OCI-M1 (cell line): ENCODE data around the gene SUGCT.
"Not testable (repeated sequence)": the region's sequence is repeated elsewhere in the genome, so short reads cannot be mapped to it uniquely, and the experiment has no call there.

Experiments used
- DNase-seq: peaks from one replicate; lab custom pipeline; 2025; lab: John Stamatoyannopoulos, UW

The SUGCT gene

DNA sequence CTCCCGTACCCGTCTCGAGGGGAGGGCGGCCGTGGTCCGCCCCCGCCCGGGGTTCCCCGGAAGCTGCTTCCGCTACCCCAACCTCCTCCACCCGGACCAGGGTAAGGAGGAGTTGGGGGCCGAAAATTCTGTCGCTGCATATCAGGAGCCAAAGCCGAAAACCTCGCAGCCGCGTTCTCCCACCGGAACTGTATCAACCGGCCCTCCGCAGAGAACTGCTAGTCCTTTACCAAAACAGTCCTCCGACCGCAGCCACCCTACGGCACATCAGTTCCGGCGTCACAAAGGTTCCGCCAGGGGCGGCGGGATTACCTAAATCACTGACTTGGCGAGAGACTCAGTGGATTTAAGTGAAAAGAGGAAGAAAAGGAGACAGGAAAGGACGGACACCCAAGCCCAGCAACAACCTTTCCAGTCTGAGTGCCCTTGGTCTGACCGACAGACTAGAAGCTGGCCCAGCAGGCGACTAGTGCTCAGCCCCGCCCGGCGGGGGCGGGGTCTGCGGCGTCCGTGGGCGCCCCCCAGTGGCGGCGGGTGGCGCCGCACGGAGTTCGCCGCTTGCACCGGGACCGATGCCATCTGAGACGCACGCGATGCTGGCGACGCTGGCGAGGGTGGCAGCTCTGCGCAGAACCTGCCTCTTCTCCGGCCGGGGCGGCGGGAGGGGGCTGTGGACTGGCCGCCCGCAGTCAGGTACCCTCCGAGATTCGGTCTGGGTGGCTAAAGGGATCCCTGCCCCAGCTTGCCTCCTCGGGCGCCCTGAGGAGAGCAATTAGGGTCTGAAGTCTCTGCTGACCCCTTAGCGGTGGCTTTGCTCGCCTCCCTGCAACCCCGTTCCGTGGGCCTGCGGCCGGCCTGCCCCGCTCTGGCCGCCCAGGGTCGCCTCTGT lies at the start of gene SUGCT, which contains the start of gene MPLKIP:
TSS of gene SUGCT (plus strand) at position 578 of the 889 bp plus-strand sequence.
TSS of gene MPLKIP (minus strand) at position 195 of the 889 bp plus-strand sequence. CDS start at position 140, 55 bp downstream.
- peak; percentile 92 for DNase-seq

DNA sequence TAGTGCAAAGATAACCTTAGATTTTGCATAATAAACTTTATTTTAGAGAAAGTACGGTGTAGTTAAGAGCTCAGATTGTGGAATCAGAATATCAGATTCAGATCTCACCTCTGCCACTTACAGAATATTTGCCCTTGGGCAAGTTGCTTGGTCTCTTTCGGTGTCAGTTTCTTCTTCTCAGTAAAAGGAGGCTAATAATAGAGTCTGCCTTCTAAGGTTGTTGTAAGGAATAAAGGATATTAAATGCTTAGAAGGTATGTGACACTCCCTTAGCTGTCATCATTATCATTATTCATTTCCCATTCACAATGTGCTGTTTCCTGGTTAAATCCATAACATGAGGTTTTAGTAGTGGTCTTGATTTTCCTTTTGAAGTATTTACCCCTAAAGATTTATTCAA lies 42.6 kb upstream of the SUGCT start:
- DNase-seq = no peak

DNA sequence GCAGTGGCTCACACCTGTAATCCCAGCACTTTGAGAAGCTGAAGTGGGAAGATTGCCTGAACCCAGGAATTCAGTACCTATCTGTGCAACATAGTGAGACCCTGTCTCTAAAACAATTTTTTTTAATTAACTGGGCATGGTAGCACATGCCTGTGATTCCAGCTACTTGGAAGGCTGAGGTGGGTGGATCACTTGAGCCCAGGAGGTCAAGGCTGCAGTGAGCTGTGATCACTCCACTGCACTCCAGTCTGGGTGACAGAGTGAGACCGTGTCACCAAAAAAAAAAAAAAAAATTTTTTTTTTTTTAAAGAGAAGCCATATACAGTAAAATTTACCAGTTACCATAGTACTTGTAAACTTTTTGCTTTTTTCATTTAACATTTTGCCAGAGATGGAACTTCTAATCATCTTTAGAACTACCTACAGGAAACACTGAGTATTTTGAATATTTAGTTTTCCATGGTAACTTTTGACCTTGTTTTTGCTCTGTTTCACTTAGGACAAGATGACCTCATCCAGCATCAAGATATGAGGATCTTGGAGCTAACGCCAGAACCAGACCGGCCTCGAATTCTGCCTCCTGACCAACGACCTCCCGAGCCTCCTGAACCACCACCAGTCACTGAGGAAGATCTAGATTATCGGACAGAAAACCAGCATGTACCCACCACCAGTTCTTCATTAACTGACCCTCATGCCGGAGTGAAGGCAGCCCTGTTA lies 41.0 kb upstream of the SUGCT start:
- no peak for DNase-seq

DNA sequence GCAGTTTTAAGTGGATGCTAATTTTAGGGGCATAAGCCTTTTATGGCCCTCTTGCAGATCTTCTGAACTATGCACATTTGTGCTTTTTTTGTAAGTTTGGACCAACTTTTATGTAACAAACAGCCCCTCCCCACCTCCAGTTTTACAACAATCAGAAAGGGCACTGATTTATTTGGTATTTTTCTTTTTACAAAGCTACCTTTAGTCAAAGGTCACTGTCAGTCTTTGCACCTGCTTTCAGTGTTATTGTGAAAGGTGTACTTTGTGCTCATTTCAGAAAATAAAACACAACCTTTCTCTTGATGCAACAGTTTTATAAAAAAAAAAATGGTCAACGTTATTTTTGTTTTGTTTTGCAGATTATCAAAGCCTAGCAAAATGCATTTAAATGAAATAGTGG lies 39.6 kb upstream of the SUGCT start:
- no peak for DNase-seq

DNA sequence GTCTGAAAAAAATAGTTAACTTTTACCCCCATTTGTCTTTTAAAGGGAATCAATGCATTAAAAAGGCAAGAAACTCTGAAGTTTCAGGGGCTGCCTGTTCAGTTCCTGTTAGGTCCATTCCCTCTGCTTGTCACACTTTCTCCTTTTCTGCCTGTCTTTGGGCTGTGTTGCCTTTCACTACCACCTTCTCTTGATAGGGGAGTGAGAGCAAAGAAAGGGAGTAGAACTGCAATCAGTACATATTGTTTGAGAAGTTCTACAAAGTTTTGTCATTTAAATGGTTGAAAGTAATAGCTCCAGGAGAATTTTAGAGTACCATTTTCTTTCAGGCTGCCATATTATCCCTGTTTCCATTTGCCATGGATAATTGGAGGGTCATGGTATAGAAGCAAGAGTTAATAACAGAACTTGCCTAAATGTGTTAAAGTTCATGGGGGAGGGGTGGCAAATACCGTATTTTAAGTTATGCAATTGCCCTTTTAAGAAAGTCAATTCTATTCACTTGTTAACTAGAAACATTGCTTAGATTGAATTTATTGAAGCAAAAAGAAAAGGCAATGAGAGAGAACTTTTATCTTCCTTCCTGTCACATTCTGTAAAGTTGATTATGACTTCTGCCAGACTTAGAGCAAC lies 39.0 kb upstream of the SUGCT start:
- DNase-seq = no peak

DNA sequence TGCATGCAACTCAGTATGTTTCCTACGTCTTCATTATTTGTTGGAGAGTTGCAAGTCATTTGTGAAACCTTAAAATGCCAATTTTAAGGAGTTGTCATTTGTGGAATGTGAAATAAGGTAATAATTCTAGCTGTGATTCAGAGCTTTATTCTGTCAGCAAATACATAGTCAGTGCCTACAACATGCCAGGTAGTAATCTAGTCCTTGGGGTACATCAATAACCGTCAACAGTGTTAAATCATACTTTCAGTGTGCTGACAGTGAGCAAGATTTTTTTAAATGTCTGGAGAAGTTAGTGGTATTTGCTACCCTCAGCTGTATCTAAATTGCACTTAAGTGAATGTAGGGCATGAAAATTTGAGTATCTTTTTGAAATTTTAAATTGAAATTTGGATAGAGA lies 37.1 kb upstream of the SUGCT start:
- no peak for DNase-seq

DNA sequence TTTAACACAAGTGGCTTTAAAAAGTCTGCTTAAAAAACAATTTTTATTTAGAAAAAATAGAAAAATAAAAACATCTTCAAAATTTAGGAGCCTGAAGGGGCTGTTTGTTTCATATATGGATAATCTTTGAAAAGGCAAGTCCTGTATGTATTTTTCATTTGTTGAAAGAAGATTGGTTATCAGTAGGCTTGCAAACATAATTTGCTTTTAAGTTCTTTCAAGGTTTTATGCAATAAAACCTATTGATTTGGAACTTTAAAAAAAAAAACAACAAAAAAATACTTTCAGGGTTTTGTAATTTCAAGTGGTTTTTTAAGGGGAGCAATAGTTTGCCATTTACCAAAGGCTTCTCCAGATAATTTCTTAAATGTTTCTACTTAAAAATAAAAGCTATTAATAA lies 36.0 kb upstream of the SUGCT start:
- no peak for DNase-seq

DNA sequence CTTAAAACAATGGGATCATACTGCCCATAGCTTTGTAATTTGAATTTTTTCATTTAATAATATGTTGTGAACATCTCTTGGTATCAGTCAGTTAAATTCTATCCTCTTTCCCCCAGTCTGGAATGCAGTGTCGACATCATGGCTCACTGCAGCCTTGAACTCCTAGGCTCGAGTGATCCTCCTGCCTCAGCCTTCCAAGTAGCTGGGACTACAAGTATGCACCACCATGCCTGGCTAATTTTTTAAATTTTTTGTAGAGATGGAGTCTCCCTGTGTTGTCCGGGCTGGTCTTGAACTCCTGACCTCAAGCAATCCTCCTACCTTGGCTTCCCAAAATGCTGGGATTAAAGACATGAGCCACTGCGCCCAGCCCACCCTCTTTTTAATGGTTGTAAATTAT lies 35.0 kb upstream of the SUGCT start:
- no peak for DNase-seq

DNA sequence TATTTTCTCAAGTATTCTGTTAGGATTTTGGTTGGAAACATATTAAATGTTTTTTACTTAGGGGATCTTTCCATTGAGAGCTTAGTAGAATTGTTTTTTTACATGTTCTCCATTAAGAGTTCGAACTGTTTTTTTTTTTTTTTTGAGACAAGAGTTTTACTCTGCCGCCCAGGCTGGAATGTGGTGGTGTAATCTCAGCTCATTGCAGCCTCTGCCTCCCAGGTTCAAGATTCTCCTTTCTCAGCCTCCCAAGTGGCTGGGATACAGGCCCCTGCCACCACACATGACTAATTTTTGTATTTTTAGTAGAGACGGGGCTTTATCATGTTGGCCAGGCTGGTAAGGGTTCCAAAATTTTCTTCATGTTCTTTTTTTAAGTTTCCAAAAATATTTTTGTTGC lies 33.6 kb upstream of the SUGCT start:
- no peak for DNase-seq

DNA sequence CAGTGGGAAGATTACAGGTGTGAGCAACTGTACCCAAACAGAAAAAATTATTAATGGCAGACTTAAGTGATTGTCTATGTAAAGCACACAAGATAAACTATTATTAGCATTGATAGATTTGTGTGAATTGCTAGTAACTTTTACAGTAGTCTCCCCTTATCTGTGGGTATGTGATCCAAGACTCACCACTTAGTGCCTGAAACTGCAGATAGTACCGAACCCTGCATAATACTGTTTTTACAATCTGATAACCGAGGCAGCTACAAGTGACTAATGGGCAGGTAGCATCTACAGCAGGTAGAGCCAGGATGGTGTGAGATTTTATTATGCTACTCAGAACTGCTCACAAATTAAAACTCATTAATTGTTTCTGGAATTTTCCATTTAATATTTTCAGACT lies 31.9 kb upstream of the SUGCT start:
- no peak for DNase-seq

DNA sequence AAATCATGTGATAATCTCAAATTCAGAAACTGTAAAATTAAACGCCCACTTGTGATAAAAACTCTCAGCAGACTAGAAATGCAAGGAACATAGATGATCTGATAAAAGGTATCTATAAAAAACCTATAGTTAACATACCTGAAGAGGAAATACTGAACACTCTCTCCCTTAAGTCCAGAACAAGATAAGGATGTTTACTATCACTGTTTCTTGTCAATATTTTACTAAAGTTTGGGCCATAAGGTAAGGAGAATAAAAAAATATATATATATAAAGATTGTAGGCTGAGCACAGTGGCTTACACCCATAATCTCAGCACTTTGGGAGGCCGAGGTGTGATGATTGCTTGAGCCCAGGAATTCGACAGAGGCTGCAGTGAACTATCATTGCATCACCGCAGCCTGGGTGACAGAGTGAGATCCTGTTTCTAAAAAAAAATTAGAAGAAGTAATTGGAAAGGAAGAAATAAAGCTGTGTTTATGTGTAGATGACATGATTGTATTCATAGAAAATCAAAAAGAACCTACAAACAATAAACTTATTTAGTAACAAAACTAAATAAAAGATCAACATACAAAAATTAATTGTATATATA lies 28.8 kb upstream of the SUGCT start:
- DNase-seq = no peak

DNA sequence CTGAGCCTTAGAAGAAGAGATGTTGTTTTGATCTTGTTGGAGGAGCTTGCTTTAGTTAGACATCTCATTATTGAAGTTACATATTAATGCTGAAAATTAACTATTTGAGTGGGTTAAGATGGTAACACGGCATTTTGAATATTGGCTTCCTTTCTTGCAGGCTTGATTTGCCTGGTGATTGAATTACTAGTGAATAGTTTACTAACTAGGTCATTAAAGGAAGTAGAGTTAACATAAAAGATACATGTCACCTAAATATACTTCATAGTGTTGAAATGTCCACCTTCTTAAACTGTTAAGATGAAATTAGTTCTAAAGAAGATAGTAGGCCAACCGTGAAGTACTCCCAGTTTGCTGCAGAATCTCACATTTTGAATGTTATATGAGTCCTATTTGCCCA lies 18.9 kb upstream of the SUGCT start:
- DNase-seq = no peak

DNA sequence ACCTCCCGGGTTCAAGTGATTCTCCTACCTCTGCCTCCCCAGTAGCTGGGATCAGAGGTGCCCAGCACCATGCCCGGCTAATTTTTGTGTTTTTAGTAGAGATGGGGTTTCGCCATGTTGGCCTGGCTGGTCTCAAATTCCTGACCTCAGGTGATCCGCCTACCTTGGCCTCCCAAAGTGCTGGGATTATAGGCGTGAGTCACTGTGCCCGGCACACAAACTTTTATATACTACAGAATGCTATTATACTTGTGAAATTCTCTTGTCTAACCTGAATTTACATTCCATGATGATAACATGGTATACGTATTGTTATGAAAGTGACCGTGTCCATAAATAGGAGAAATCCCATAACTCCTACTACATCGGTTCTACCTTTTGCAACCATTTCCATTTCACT lies 17.6 kb upstream of the SUGCT start:
- DNase-seq = not testable (repeated sequence)

DNA sequence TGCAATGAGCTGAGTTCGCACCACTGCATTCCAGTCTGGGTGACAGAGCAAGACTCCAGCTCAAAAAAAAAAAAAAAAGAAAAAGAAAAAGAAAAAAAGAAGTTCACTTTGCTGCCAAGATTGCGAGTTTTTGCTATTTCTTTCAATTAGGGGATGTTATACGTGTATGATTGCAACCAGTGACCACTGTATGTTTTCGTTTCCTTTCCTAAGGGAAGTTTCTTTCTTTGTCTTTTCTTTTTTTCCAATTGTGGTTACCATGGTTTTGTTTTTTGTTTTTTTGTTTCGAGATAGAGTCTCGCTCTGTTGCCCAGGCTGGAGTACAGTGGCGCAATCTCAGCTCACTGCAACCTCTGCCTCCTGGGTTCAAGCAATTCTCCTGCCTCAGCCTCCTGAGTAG lies 16.6 kb upstream of the SUGCT start:
- not testable (repeated sequence) for DNase-seq

DNA sequence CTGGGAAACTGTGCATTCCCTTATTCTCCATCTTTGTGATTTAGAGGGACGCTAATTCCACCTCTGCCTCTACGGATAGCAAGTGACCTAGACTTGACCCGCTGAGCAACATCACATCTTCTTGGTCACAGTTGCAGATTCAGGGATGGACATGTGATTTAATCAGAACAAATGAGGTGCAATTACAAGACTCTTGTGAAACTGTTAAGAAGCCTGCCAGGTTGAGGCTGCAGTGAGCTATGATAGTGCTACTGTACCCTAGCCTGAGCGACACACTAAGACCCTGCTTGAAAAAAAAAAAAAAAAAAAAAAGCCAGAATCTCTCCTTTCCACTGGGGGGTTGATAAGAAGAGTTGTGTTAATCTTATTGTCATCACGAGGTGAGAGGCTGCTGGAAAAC lies 14.8 kb upstream of the SUGCT start:
- DNase-seq = no peak

DNA sequence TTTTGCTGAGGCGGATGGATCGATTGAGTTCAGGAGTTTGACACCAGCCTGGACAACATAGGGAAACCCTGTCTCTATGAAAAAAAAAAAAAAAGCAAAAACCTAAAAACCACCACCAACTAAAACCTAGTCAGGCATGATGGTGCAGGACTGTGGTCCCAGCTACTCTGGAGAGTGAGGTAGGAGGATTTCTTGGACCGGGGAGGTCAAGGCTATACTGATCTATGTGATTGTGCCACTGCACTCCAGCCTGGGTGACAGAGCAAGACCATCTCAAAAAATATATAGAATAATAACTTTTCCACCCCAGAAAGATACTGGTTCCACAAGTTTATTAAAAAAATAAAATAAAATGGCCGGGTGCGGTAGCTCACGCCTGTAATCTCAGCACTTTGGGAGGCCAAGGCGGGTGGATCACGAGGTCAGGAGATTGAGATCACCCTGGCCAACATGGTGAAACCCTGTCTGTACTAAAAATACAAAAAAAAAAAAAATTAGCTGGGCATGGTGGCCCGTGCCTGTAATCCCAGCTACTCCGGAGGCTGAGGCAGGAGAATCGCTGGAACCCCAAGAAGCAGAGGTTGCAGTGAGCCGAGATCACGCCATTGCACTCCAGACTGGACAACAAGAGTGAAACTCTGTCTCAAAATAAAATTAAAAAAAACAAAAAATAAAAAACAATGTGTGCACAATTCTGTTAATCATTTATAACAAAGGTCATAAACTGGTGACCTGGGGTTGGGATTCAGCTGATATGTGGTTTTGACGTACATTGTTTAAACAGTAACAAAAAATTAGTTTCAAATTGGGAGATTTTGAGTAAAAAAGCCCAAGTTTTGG lies 12.5 kb upstream of the SUGCT start:
- not testable (repeated sequence) for DNase-seq

DNA sequence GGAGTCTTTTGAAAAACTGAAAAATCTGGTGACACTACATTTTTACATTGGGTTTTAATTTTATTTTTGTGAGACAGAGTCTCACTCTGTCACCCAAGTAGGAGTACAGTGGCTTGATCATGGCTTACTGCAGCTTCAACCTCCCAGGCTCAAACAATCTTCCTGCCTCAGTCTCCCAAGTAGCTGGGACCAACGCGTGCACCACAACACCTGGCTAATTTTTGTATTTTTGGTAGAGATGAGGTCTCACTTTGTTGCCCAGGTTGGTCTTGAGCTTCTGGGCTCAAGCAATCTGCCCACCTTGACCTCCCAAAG lies 11.9 kb upstream of the SUGCT start:
- no peak for DNase-seq

DNA sequence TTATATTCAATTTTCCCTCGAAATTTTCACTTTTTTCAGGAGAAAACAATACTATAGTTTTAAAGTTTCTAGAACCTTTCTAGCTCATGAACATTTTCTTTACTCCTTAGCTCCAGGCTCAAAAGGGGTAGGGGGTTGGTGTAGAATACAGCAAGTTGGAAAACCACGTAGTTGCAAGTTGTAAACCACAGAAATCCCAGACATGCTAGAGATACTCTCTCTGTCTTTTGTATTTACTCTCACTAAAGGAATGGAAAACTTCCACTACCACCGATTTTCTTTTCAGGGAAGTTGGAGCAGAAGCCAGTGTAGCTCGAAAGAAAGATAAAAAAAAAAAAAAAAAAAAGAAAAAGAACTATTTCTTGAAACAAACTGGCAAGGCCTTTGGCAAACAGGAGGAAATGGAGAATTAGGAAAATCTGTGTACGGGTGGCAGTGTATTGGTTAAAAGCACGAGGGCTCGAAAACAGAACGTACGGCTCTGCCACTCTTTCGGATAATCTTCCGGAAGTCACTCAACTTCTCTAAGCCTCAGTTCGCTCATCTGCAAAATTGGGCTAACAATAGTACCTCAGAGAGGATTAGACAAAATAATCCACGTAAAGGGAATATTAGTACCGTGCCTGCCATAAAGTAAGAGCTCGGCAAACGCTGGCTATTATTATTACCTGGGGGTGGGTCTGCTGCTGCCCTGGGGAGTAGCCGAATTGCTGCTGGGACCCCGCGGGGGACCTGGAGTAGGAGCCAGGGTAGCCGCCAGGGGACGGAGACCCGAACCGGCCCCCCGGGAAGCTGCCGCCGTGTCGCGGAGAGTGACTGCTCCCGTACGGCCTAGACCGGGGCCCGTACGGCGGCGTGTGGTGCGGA lies 1.0 kb upstream of the SUGCT start:
- DNase-seq = peak; percentile 47

DNA sequence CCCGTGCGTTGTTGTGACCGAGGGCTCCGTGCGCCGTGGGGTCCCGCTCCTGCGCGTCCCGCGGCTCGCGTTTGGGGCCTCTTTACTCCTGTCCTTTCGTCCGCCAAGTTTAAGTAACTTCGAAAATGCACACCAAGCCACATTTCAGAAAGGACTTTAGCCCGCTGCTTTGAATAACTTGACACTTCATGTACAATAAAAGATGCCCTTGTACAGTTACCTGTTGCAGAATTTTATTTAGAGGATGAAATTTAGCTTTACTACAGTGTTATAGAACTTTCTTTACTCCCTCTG lies 459 bp downstream of the SUGCT start:
- DNase-seq = no peak

DNA sequence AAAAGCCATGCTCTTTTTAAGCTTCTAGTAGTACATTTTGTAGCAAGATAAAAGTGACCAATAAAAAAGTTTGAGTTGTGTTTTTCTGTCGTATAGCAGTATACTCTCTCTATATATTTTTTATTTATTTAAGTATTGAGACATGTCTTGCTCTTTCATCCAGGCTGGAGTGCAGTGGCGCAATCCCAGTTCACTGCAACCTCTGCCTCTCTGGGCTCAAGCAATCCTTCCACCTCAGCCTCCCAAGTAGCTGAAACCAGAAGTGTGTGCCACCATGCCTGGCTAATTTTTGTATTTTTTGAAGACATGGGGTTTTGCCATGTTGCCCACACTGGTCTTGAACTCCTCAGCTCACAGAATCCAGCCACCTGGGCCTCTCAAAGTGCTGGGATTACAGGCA lies 2.8 kb downstream of the SUGCT start:
- DNase-seq = no peak

DNA sequence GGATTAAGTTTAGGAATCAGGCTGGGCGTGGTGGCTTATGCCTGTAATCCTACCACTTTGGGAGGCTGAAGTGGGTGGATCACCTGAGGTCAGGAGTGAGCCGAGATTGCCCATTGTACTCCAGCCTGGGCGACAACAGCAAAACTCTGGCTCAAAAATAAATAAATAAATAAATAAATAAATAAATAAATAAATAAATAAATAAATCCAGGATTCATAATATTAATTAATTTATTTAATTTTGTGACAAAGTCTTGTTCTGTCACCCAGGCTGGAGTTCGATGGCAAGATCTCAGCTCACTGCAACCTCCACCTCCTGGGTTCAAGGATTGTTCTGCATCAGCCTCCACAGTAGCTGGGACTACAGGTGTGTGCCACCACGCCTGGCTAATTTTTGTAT lies 4.2 kb downstream of the SUGCT start:
- DNase-seq = no peak
